MG63 (cell line): Measurements from ENCODE around the gene MOSPD3. TPM values are rescaled to one million over a fixed set of nuclear protein-coding genes. Genes with fewer than 3 reads are reported as not detected.
A peak's percentile ranks its signal among the peaks of the same experiment; 100 is the strongest.

Experiments used
- DNase-seq: peaks from one replicate; pipeline ENCODE4 v3.0.0-alpha.2; 2020
- H3K27me3 ChIP-seq: fragments of 250-450 bp; sonication (Bioruptor Pico); 2 replicates; pipeline ENCODE4 v1.5.1; 2020; ENCODE audit warnings: mild to moderate bottlenecking, moderate library complexity
- H3K36me3 ChIP-seq: fragments of 250-450 bp; sonication (Bioruptor Pico); 2 replicates; pipeline ENCODE4 v1.5.1; 2020; ENCODE audit warnings: mild to moderate bottlenecking, moderate library complexity
- H3K4me3 ChIP-seq: fragments of 250-450 bp; sonication (Bioruptor Pico); 2 replicates; pipeline ENCODE4 v1.5.1; 2020; ENCODE audit warnings: mild to moderate bottlenecking, moderate library complexity
- H3K9me3 ChIP-seq: fragments of 250-450 bp; sonication (Bioruptor Pico); 2 replicates; pipeline ENCODE4 v1.5.1; 2020; ENCODE audit warnings: mild to moderate bottlenecking, moderate library complexity
- total RNA-seq: library from RNA; depleted of rRNA; stranded (reverse); fragments of >200 nt; shearing (Covaris generic); gene quantifications from 2 replicates; pipeline ENCODE4 v1.2.3, GENCODE V29; 2014; ENCODE audit warnings: low replicate concordance

Gene MOSPD3
- total RNA-seq, 1 experiment from 2014 or later = 5.9 TPM

DNA sequence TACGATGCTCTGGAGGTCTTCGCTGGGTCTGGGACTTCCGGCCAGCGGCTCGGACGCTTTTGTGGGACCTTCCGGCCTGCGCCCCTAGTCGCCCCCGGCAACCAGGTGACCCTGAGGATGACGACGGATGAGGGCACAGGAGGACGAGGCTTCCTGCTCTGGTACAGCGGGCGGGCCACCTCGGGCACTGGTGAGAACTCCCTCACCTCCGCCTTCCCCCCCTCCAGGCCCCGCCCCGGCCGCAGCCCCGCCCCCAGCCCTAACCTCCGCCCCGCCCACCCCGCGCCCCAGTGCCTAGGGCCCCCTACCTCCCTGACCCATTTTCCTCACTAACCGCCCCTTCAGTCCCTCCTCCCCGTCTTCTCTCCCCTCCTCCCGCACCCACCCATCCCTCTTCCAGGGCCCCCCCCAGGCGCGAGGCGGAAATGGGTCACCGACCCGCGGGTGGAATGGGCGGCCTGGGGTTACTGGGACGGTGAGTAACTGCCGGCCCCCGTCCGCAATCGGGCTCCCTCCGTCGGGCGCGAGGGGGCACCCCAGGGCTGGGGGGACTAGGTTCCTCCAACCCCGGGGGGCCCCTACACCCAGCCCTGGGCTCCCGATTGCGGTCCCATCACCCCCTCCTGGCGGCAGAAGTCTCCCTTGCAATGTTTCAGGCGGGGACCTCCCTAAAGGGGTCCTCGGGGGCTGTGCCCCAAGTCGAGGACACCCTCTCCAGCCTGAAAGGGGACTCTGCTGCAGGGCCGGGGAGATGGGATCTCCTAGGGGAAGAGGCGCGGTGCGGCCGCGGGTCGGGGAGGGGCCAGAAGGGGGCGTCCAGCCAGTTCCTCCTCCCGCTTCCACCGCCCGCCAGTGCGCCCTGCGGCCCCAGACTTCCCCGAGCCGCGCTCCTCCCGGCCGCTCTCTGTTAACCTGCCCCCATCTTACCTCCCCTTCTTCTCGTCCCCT lies 8.0 kb upstream of the MOSPD3 start:
- Histone ChIP-seq H3K36me3 (peaks cover 9% of the 10 kb centered on the region), H3K9me3 (no peaks in the 10 kb centered on the region), H3K4me3 (no peak overlapping the region), H3K27me3 (no peaks in the 10 kb centered on the region)
- DNase-seq = no peak

DNA sequence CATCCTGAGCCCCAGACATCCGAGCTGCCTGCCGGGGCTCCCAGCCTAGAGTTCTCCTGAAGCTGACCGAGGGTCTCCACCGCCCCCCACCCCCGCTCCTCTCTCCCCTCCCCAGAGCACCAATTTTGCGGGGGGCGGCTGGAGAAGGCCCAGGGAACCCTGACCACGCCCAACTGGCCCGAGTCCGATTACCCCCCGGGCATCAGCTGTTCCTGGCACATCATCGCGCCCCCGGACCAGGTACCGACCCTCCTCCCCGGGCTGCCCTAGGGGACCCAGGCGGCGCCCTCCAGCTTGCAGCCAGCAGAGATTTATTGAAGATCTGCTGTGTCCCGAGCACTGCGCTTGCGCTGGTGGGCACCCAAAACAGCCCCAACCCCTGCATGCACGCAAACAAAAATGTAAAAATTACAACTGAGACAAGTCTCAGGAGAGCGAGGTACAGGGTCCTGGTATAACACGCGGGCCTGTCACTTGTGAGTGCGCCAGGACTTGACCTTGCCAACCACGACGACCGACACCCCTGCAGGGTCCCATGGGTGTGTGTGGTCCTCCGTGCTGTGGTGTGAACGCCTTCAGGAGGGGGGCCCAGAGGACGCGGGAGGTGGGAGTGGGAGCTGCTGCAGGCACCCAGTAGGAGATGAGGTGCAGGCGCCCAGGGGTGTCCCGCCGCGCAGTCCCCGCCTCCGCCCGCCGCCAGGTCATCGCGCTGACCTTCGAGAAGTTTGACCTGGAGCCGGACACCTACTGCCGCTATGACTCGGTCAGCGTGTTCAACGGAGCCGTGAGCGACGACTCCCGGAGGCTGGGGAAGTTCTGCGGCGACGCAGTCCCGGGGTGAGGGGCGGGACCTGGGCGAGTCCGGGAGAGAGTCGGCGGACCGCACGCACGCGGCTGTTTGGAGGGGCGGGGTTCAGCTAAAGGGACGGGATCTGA lies 7.1 kb upstream of the MOSPD3 start:
- Histone ChIP-seq H3K9me3 (no peaks in the 10 kb centered on the region), H3K36me3 (peaks cover 9% of the 10 kb centered on the region), H3K27me3 (no peaks in the 10 kb centered on the region), H3K4me3 (no peak overlapping the region)
- no peak for DNase-seq

GRCh38 chr7:100606313-100606712 lies 6.0 kb upstream of the MOSPD3 start:
- no peak for DNase-seq
- H3K4me3 ChIP-seq = no peak overlapping the region
- H3K9me3 ChIP-seq = no peaks in the 10 kb centered on the region
- peaks cover 9% of the 10 kb centered on the region for H3K36me3 ChIP-seq
- H3K27me3 ChIP-seq = no peaks in the 10 kb centered on the region

- H3K27me3 ChIP-seq = no peaks in the 10 kb centered on the region
- H3K9me3 ChIP-seq = no peaks in the 10 kb centered on the region
- no peak overlapping the region for H3K4me3 ChIP-seq
- peaks cover 9% of the 10 kb centered on the region for H3K36me3 ChIP-seq
- peak; percentile 59 for DNase-seq
Observed at GRCh38 chr7:100607111-100607510, 5.2 kb upstream of the MOSPD3 start.

GRCh38 chr7:100609958-100610357 lies 2.4 kb upstream of the MOSPD3 start:
- DNase-seq = no peak
- no peak overlapping the region for H3K4me3 ChIP-seq
- no peaks in the 10 kb centered on the region for H3K27me3 ChIP-seq
- H3K9me3 ChIP-seq = no peaks in the 10 kb centered on the region
- H3K36me3 ChIP-seq = peaks cover 9% of the 10 kb centered on the region

GRCh38 chr7:100612730-100613390 lies 520 bp downstream of the MOSPD3 start:
- no peaks in the 10 kb centered on the region for H3K27me3 ChIP-seq
- no peaks in the 10 kb centered on the region for H3K9me3 ChIP-seq
- no peaks in the 10 kb centered on the region for H3K36me3 ChIP-seq
- peak overlapping the region; percentile 64 for H3K4me3 ChIP-seq
- DNase-seq = no peak

- Histone ChIP-seq H3K36me3 (no peaks in the 10 kb centered on the region), H3K4me3 (no peak overlapping the region; the same call in 1 of the 2 replicates), H3K9me3 (no peaks in the 10 kb centered on the region), H3K27me3 (no peaks in the 10 kb centered on the region)
- no peak for DNase-seq
Observed at GRCh38 chr7:100613412-100614175, 1.3 kb downstream of the MOSPD3 start.

DNA sequence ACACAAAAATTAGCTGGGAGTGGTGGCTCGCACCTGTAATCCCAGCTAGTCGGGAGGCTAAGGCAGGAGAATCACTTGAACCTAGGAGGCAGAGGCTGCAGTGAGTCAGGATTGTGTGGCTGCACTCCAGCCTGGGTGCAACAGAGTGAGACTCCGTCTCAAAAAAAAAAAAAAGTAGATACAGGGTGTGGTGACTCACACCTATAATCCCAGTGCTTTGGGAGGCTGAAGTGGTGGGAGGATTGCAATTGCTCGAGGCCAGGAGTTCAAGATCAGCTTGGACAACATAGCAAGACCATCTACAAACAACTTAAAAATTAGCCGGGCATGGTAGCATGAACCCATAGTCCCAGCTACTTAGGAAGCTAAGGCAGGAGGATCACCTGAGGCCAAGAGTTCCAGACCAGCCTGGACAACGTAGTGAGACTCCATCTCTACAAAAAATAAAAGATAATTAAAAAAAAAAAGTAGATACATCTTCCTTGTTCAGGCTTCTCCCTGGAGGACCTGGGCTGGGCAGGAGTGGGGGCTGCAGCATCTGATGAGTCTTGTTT lies 2.0 kb downstream of the MOSPD3 start:
- Histone ChIP-seq H3K27me3 (no peaks in the 10 kb centered on the region), H3K9me3 (no peaks in the 10 kb centered on the region)
- no peak for DNase-seq

DNA sequence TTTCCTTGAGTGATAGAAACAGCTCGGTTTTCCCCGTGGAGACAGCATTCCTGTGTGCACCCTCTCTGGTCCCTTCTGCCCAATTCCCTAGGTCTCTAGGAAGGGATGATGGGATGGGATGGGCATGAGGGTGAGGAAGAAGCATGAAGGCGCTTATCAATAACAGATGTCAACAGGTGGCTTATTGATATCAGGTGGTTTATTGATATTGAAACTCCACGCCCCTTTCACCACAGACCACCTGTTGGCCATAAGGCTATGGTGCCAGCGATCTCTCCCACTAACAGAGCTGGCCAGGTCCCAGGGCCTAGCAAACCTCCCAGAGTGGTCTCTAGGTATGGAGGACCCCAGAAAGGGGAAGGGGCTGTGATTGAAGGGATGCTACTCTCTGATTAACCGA lies 7.9 kb downstream of the MOSPD3 start:
- H3K9me3 ChIP-seq = no peaks in the 10 kb centered on the region
- no peak overlapping the region for H3K4me3 ChIP-seq
- no peaks in the 10 kb centered on the region for H3K36me3 ChIP-seq
- no peak for DNase-seq
- H3K27me3 ChIP-seq = no peaks in the 10 kb centered on the region

More for the DNA sequence above, 2.0 kb downstream of the MOSPD3 start:
- H3K4me3 ChIP-seq = no peak overlapping the region
- H3K36me3 ChIP-seq = no peaks in the 10 kb centered on the region

DNA sequence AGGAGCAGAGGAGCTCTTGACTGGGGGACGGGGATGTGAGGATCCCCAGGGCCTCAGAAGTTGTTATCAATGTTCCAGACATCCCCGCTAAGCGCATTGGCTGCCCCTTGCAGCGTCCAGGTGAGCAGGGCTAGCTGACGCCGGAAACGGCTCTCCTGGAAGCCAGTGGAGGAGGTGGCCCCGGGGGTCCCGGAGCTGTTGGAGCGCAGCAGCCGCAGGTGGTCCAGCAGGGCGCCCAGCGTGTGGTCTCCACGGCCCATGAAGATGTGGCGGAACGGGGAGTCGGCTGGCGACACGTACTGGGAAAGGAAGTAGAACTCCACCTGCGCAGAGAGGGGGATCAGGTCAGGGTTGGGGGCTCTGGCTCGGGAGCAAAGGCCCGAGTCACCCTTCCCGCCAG lies 8.5 kb downstream of the MOSPD3 start:
- no peaks in the 10 kb centered on the region for H3K36me3 ChIP-seq
- H3K9me3 ChIP-seq = no peaks in the 10 kb centered on the region
- DNase-seq = no peak
- H3K4me3 ChIP-seq = no peak overlapping the region
- no peaks in the 10 kb centered on the region for H3K27me3 ChIP-seq

GRCh38 chr7:100621554-100621953 lies 9.2 kb downstream of the MOSPD3 start:
- Histone ChIP-seq H3K4me3 (no peak overlapping the region), H3K9me3 (no peaks in the 10 kb centered on the region), H3K36me3 (no peaks in the 10 kb centered on the region), H3K27me3 (no peaks in the 10 kb centered on the region)
- no peak for DNase-seq

GRCh38 chr7:100623951-100624824 lies 11.8 kb downstream of the MOSPD3 start:
- Histone ChIP-seq H3K27me3 (no peaks in the 10 kb centered on the region), H3K4me3 (no peak overlapping the region), H3K36me3 (no peaks in the 10 kb centered on the region), H3K9me3 (no peaks in the 10 kb centered on the region)
- no peak for DNase-seq

- Histone ChIP-seq H3K9me3 (no peaks in the 10 kb centered on the region), H3K27me3 (no peaks in the 10 kb centered on the region), H3K36me3 (no peaks in the 10 kb centered on the region), H3K4me3 (no peak overlapping the region)
- DNase-seq = no peak
Observed at GRCh38 chr7:100626055-100626454, 13.7 kb downstream of the MOSPD3 start.

DNA sequence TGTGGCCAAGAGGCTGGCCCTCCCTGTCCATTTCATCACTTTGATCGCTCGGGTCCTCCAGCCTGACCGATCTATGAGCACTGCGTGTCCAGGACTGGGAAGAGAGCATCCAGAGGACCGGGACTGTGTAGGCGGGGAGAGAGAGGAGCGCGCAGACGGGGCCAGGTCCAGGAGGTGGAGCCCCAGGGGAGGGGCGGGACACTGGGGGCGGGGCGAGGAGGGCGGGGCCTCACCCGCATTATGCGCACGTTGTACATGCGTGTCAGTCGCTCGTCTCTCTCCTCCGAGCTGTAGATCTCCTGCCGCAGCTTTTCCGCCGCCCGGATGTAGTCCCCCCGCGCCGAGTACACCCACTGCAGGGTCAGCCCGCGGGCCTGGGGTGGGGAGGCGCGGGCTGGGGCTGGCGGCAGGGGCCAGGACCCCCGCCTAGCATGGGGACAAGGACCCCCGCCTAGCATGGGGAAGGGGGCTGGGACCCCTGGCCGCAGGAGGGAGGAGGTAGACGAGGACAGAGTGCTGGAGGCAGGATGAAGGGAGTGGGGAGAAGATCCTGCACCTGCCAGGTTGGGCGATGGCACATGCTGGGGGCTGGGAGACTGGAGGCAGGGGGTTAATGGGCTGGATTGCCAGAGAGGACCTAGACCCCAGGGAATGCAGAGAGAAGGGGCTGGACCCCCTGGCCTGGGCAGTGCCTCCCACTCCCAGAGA lies 14.3 kb downstream of the MOSPD3 start:
- no peak for DNase-seq
- Histone ChIP-seq H3K9me3 (no peaks in the 10 kb centered on the region), H3K4me3 (no peak overlapping the region), H3K27me3 (no peaks in the 10 kb centered on the region), H3K36me3 (no peaks in the 10 kb centered on the region)

DNA sequence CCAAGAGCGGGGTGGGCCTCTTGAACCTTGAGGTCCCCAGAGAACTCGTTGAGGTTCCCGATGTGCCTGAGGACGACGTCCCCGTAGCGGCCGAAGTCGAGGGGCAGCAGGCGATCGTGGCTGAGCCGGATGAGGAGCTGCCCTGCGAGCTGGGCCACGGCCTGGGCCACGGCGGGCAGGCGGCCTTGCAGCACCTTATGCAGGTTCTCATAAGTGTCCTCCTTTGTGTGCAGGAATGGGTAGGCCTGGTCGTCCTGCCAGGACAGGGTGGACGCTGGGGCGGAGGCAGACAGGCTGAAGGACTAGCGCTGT lies 14.9 kb downstream of the MOSPD3 start:
- Histone ChIP-seq H3K9me3 (no peaks in the 10 kb centered on the region), H3K27me3 (no peaks in the 10 kb centered on the region), H3K4me3 (no peak overlapping the region), H3K36me3 (no peaks in the 10 kb centered on the region)
- no peak for DNase-seq
